ENCODE measurements around the gene DLGAP1.

Gene DLGAP1

DNA sequence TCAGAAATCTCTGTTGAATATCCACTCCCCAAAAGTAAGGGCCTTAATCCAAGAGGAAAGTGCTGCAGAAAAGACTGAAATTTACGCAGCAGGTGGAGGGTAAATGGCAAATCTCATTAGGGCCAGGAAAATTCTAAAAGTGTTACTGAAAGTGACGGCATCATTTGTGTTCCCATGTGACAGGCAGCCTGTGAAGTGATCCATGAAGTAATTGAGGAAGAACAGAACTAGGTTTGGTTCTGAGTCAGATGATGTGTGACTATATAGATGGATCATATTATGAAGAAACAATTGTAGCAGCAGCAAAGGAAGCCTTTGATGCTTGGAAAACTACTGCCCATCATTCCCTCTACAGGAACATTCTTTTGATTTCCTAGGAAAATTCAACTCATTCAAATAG lies 603.9 kb downstream of the DLGAP1 start:
- Mint-ChIP-seq H3K9me3 (no peaks in the 10 kb centered on the region), H3K4me1 (no peaks in the 10 kb centered on the region), H3K36me3 (no peaks in the 10 kb centered on the region), H3K27ac (no peak overlapping the region), H3K4me3 (no peak overlapping the region), H3K27me3 (no peaks in the 10 kb centered on the region)
- no peak for DNase-seq
- CTCF ChIA-PET: no interaction called here

DNA sequence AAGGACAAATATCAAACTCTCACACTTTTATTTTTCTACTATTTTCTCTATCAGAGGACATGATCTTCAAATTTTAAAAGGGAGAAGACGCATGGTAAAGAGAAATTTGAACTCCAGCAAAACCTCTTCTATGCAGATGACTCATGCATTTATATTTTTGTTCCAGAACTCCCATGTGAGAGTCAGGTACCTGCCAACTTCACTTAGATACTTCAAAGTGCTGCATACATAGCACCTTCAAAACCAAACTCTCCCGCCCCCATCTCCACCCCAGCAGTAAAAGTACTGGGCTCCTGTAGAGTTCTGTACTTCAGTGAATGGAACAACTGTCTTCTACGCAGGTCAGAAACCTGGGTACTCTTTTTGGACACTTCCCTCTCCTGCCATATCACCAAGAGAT lies 606.8 kb downstream of the DLGAP1 start:
- DNase-seq: no peak
- Mint-ChIP-seq H3K36me3 (no peaks in the 10 kb centered on the region), H3K4me1 (no peaks in the 10 kb centered on the region), H3K4me3 (no peak overlapping the region), H3K27ac (no peak overlapping the region), H3K9me3 (no peaks in the 10 kb centered on the region), H3K27me3 (no peaks in the 10 kb centered on the region)
- CTCF ChIA-PET: no interaction called here

DNA sequence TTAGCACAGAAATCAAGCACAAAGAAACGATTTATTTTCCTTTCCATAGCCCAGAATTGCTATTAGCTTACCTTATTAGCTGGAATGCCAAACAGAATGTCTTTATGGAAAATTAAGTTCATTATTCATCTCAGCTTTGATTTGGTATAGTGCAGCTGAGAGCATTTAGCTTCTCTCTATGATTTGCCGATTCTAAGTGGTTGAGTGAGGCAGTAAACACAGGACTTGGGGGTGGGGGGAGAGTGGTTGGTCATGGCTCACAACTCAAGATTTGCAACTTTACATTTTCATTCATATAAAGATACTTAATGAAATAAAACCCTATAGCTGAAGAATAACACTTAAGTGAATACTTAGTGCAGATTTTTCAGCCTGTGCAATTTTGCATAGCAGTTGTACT lies 609.9 kb downstream of the DLGAP1 start:
- Mint-ChIP-seq H3K4me1 (no peaks in the 10 kb centered on the region), H3K27me3 (no peaks in the 10 kb centered on the region), H3K36me3 (no peaks in the 10 kb centered on the region), H3K4me3 (no peak overlapping the region), H3K9me3 (no peaks in the 10 kb centered on the region), H3K27ac (no peak overlapping the region)
- DNase-seq: no peak
- CTCF ChIA-PET: no interaction called here

DNA sequence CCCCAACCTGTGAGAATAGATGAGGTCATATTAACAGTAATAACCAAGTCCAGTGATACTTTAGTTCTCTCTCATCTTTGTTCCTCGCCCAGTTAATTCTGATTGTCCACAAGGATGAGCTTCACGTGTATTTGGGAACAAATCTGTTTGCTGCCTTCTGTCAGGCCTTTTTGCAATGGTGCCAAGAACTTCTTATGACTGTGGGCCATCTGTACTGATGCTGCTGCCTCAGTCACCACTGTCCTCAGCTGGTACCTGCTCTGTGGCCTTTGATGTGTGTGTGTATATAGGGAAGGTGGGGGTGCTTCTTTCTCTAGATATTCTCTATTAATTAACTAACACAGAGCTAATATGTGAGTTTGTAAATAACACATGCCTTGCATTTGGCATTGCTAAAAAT lies 612.3 kb downstream of the DLGAP1 start:
- no peak for DNase-seq
- Mint-ChIP-seq H3K4me3 (no peak overlapping the region), H3K27me3 (peaks cover 7% of the 10 kb centered on the region), H3K27ac (no peak overlapping the region), H3K9me3 (no peaks in the 10 kb centered on the region), H3K36me3 (no peaks in the 10 kb centered on the region), H3K4me1 (no peaks in the 10 kb centered on the region)
- CTCF ChIA-PET: no interaction called here

DNA sequence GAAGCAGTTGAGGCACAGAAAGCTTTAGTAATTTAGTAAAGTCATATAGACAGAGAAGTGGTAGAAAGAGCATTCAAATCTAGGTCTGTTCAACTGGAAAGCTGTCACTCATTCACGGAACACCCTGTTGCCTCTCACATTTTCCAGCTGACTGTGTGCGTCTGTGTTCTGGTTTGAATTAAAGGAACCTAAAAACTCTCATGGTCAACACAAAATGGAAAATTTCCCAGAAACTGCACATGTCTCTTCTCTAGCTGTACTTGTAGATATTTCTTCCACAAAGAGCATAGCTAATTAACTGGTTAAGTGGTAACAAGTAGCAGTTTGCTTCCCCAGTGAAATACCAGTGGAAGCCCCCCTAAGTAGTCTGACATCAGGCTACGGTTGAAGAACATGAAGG lies 614.3 kb downstream of the DLGAP1 start:
- Mint-ChIP-seq H3K36me3 (no peaks in the 10 kb centered on the region), H3K4me1 (no peaks in the 10 kb centered on the region), H3K27ac (no peak overlapping the region), H3K9me3 (no peaks in the 10 kb centered on the region), H3K4me3 (no peak overlapping the region), H3K27me3 (peaks cover 7% of the 10 kb centered on the region)
- DNase-seq: no peak
- CTCF ChIA-PET: no interaction called here

DNA sequence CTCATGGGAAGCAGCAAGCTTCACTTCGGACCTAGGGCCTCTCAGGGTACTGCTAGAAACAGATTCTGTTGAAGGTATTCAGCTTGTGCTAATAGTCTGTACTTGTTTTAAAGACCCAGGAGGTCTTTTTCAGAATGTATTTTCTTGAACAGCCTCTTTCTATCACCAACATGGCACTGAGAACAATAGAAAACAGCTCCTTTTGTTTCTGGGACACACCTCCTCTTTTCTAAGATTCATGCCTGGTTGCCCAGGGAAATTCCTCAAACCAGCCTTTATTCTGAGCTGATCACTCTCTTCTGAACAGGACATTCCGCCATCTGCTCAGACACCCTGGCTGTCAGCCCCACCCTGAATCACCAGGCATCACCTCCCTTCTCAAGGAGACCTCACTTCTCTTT lies 615.5 kb downstream of the DLGAP1 start:
- no peak overlapping the region for H3K27ac Mint-ChIP-seq
- peaks cover 7% of the 10 kb centered on the region for H3K27me3 Mint-ChIP-seq
- no peak overlapping the region for H3K4me3 Mint-ChIP-seq
- no peaks in the 10 kb centered on the region for H3K9me3 Mint-ChIP-seq
- no peak for DNase-seq
- no peaks in the 10 kb centered on the region for H3K36me3 Mint-ChIP-seq
- CTCF ChIA-PET: no interaction called here
- H3K4me1 Mint-ChIP-seq: no peaks in the 10 kb centered on the region

DNA sequence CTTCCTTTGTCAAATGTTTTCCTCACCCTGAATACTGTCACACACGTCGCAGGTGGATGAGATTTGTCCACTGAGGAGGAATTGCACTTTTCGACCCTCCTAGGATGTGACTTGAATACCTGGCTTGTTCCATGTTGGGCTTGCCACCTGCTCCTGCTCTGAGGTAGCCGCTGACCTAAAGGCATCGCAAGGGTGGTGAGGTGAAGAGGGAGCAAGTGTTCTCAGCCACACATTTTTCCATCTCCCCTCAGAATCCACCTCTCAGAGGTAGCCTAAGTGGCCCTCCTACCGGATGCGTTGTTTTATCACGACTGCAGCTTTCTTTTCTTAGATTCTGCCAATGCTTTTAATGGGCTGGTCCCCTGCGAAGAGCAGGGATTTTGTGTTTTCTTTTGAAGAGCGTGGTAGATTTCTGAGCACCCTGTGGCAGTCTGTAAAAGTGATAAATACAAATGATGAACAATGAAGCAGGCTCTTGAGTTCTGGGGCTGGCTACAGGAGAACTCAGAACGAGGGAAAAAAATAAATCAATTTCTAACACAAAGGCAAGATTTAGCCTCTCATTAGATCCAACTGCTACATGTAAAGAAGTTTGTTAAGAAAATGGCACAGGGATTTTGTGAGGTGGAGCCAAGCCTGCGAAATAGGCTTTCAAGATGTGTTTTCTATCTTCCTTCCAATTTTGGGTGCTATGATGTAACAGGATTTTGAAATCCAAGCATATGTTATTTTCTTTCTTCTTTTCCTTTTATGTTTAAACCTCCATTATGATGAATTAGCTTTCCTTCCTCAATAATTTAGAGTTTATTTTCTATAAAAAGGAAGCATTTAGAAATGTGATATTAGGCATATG lies 618.4 kb downstream of the DLGAP1 start:
- Mint-ChIP-seq H3K9me3 (no peaks in the 10 kb centered on the region), H3K4me1 (no peaks in the 10 kb centered on the region), H3K36me3 (no peaks in the 10 kb centered on the region), H3K27me3 (peaks cover 7% of the 10 kb centered on the region), H3K4me3 (no peak overlapping the region), H3K27ac (no peak overlapping the region)
- no peak for DNase-seq
- CTCF ChIA-PET: interaction anchor here (1.2 kb wide), 1 partner anchor 66 kb away, joined by 6 read pairs; no protein-coding TSS in a partner anchor

DNA sequence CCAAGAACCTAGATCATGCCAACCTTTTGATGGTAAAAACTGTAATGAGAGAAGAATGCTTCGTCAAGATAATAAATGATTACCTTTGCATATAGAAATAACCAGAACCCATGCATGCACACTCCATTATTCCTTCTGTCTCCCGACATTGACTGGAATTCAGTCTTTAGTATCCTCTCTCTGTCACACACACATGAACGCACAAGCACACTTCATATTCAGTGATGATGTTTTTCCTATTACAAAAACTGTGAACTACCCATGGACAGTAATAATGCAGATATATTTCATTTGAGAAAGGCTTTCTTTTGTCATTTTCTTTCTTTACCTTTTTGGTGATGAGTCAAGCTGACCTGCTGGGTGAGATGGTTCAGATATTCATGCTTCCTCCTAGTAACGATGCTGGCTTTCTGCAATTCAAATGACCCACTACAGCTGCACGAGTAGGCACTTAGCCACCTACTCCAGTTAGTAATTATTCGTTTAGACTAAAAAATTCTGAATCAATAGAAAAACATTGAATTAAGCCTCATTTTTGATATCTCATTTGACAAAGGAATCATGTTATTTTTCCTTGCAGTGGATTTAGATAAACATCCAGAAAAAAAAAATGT lies 623.0 kb downstream of the DLGAP1 start:
- Mint-ChIP-seq H3K4me1 (no peaks in the 10 kb centered on the region), H3K36me3 (no peaks in the 10 kb centered on the region)
- CTCF ChIA-PET: no interaction called here

DNA sequence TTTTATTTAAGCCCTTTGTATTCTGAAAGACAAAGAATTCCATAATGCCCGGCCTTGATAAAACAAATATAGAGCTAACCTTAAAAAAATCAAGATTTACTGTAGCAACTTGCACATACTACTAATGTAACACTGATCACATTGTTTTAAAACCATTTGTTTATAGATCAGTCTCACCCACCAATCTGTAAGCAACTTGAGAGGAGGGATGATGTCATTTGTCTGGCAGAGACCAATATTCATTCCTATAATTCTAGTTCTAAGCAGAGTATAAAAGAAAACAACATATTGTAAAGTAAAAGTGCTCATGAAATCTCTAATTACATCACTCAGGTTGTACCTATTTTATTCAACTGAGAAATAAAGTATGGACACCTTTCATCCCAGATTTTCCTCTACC lies 624.5 kb downstream of the DLGAP1 start:
- no peaks in the 10 kb centered on the region for H3K4me1 Mint-ChIP-seq
- no peak overlapping the region for H3K27ac Mint-ChIP-seq
- no peak for DNase-seq
- no peaks in the 10 kb centered on the region for H3K36me3 Mint-ChIP-seq
- H3K9me3 Mint-ChIP-seq: no peaks in the 10 kb centered on the region
- H3K4me3 Mint-ChIP-seq: no peak overlapping the region
- CTCF ChIA-PET: no interaction called here
- no peaks in the 10 kb centered on the region for H3K27me3 Mint-ChIP-seq

More for the DNA sequence above, 623.0 kb downstream of the DLGAP1 start:
- H3K9me3 Mint-ChIP-seq: no peaks in the 10 kb centered on the region
- H3K27me3 Mint-ChIP-seq: no peaks in the 10 kb centered on the region
- no peak overlapping the region for H3K4me3 Mint-ChIP-seq
- no peak for DNase-seq
- H3K27ac Mint-ChIP-seq: no peak overlapping the region

DNA sequence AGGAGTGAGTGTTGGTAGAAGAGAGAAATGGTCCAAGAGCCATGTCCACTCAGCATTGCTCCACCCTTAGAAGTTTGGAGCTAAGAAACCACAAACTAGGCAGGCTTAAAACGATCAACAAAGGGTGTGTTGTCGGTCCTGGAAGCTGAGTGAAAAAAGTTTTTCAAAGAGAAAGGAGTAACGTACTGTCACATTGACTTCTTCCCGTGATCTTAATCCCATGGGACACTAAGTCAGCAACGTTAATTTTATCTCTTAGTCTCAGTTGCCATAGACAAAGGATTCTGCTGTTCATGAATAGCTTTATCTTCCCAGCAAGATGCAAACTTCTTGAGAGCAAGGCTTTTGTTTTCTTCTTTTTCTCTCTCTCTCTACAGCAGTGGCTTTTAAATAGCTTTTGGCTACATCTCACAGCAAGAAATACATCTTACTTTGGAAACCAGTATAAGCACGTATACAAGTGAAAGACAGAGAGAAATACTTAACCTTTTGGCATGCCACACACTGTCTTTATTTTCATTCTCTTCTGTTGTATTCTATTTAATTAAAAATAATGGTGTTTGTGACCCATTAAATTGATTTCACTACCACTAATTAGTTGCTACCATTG lies 627.8 kb downstream of the DLGAP1 start:
- CTCF ChIA-PET: interaction anchor here (0.6 kb wide), 1 partner anchor 9 kb away, joined by 3 read pairs; no protein-coding TSS in a partner anchor
- Mint-ChIP-seq H3K27ac (no peak overlapping the region), H3K9me3 (no peaks in the 10 kb centered on the region), H3K36me3 (no peaks in the 10 kb centered on the region), H3K4me3 (no peak overlapping the region), H3K27me3 (no peaks in the 10 kb centered on the region), H3K4me1 (no peaks in the 10 kb centered on the region)
- DNase-seq: no peak

DNA sequence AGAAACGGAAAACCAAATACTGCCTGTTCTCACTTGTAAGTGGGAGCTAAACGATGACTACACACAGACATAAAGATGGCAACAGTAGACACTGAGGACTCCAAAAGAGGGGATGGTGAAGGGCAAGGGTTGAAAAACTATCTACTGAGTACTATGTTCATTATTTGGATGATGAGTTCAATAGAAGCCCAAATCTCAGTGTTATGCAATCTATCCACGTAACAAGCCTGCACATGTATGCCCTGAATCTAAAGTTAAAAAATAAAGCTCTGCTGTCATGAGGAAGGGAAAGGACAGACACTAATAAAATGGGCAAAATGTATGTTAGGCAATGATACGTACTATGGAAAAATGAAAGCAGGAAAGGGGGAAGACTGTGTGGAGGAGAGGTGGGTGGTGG lies 629.1 kb downstream of the DLGAP1 start:
- no peak overlapping the region for H3K4me3 Mint-ChIP-seq
- no peaks in the 10 kb centered on the region for H3K9me3 Mint-ChIP-seq
- DNase-seq: no peak
- H3K27me3 Mint-ChIP-seq: no peaks in the 10 kb centered on the region
- CTCF ChIA-PET: interaction anchor here (0.9 kb wide), 1 partner anchor 54 kb away, joined by 3 read pairs; no protein-coding TSS in a partner anchor
- H3K4me1 Mint-ChIP-seq: no peaks in the 10 kb centered on the region
- no peaks in the 10 kb centered on the region for H3K36me3 Mint-ChIP-seq
- no peak overlapping the region for H3K27ac Mint-ChIP-seq

DNA sequence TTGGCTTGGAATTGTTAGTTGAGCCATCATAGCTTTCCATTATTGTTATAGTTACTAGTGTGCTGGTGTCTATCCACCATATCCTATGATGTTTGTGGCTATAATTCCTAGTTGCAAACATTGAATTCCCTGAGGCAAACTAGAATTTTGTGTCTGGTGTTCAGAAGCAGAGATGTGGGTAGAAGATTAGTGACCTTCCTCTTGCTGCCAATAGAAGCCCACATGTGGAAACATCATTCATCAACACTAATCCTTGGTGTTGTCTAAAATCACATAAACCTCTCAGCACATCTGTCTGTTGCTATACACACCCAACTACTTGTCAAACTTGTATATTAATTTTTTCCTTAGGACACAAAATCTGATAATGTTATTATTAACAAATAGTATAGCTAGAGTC lies 631.0 kb downstream of the DLGAP1 start:
- DNase-seq: no peak
- H3K9me3 Mint-ChIP-seq: no peaks in the 10 kb centered on the region
- no peaks in the 10 kb centered on the region for H3K27me3 Mint-ChIP-seq
- H3K4me3 Mint-ChIP-seq: no peak overlapping the region
- H3K27ac Mint-ChIP-seq: no peak overlapping the region
- no peaks in the 10 kb centered on the region for H3K36me3 Mint-ChIP-seq
- CTCF ChIA-PET: no interaction called here
- H3K4me1 Mint-ChIP-seq: no peaks in the 10 kb centered on the region

DNA sequence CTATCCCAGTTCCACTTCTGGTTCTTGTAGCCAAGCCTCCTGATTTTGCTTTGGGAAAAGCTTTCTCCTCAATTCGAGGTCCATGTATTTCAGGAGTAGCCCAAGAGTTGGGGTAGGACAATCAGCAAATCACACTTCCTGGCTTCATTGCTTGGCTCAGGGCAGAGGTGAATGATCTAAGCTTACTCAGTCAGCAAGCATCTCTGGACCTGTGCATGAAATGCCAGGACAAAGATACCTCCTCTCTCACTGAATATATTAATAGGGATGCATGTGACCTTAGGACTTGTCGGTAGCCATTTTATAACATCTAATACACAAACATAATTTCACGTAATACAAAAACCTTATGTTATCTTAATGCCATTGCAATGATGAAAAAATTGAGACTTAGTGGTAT lies 632.0 kb downstream of the DLGAP1 start:
- H3K36me3 Mint-ChIP-seq: no peaks in the 10 kb centered on the region
- H3K9me3 Mint-ChIP-seq: no peaks in the 10 kb centered on the region
- CTCF ChIA-PET: interaction anchor here (1.2 kb wide), 1 partner anchor 13 kb away, joined by 4 read pairs; no protein-coding TSS in a partner anchor
- H3K27me3 Mint-ChIP-seq: no peaks in the 10 kb centered on the region
- no peaks in the 10 kb centered on the region for H3K4me1 Mint-ChIP-seq
- no peak for DNase-seq
- no peak overlapping the region for H3K4me3 Mint-ChIP-seq
- no peak overlapping the region for H3K27ac Mint-ChIP-seq

DNA sequence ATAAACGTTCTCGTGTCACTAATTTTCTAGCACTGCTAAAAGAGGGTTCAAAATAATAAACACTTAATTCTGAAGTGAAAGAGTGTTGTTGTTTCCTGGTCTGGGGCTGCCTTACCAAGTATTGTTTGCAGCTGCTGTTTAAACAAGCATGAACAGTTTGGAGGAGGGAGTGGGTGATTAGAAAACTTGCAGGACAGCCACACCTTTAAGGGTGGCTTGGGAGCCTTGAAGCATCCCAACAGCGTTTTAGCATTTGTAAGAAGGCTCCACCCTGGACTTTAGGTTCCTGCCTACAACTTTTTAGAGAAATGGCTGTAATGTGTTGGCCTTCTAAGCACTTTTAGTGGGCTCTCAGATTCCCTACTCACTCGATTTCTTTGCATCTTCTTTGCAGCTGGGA lies 633.6 kb downstream of the DLGAP1 start:
- H3K36me3 Mint-ChIP-seq: no peaks in the 10 kb centered on the region
- H3K27me3 Mint-ChIP-seq: no peaks in the 10 kb centered on the region
- no peaks in the 10 kb centered on the region for H3K9me3 Mint-ChIP-seq
- DNase-seq: no peak
- no peaks in the 10 kb centered on the region for H3K4me1 Mint-ChIP-seq
- CTCF ChIA-PET: no interaction called here
- H3K4me3 Mint-ChIP-seq: no peak overlapping the region
- no peak overlapping the region for H3K27ac Mint-ChIP-seq

DNA sequence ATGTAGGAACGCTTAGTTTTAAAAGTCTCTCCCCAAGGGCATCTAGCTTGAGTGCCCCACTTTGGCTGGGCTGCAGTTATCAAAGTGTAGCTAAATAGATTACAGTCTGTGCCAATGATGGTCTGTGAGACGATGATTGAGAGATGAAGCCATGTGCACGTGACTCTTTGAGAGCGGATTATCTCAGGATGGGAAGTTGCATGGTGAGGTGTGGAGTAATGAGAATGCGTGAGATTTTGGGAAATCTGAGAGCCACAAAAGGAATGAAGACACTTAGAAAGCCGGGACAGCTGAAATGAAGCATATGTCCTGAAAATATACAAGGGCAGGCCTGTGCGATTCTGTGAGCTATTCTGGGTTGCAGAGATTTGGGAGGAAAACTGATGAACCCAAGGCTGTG lies 635.1 kb downstream of the DLGAP1 start:
- H3K36me3 Mint-ChIP-seq: no peaks in the 10 kb centered on the region
- no peak overlapping the region for H3K27ac Mint-ChIP-seq
- no peaks in the 10 kb centered on the region for H3K9me3 Mint-ChIP-seq
- no peaks in the 10 kb centered on the region for H3K27me3 Mint-ChIP-seq
- CTCF ChIA-PET: no interaction called here
- DNase-seq: no peak
- no peak overlapping the region for H3K4me3 Mint-ChIP-seq
- H3K4me1 Mint-ChIP-seq: no peaks in the 10 kb centered on the region
